Peyer's patch (tissue), 4 donors: ENCODE measurements around the gene LTBP3.

ENCODE experiments used
- POLR2A ChIP-seq, 2 donors: fragments of 450-650 bp; IDR thresholded peaks; one replicate each; pipeline ENCODE4 v1.5.1; 2017; ENCODE audit warnings: antibody characterized with exemption in 2 of 2, mild to moderate bottlenecking in 2 of 2, moderate library complexity in 2 of 2
- TF ChIP-seq, protein P1 (sequence below), 6 experiments: fragments of 450-650 bp in 4 of 6; fragments of 200-600 bp in 2 of 6; sonication (generic) in 1 of 6; IDR thresholded peaks; one replicate each; pipeline ENCODE4 v1.5.1; 2017 to 2019; ENCODE audit warnings: antibody characterized with exemption in 6 of 6, mild to moderate bottlenecking in 3 of 6, moderate library complexity in 1 of 6

DNA sequence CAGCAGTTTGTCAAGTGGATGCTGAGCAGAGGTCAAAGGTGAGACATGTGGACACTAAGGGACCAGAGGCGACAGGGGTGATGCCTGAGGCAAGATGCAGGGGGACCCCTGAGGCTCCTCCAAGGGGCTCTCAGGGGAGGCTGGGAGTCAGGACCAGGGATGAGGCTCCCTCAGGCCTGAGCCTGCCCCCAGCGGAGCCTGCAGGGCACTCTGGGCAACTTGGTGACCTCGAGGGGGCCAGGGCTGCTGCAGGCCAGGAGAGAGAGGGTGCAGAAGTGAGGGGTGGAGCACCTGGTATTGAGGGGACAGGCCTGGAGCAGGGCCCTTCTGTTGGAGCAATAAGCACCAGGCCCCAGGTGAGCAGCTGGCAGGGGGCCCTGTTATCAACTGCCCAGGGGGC, 23.8 kb upstream of the LTBP3 start:
- no peak for TF ChIP-seq POLR2A (IDR thresholded peaks at IDR 0.05)
- TF ChIP-seq, protein P1, sequence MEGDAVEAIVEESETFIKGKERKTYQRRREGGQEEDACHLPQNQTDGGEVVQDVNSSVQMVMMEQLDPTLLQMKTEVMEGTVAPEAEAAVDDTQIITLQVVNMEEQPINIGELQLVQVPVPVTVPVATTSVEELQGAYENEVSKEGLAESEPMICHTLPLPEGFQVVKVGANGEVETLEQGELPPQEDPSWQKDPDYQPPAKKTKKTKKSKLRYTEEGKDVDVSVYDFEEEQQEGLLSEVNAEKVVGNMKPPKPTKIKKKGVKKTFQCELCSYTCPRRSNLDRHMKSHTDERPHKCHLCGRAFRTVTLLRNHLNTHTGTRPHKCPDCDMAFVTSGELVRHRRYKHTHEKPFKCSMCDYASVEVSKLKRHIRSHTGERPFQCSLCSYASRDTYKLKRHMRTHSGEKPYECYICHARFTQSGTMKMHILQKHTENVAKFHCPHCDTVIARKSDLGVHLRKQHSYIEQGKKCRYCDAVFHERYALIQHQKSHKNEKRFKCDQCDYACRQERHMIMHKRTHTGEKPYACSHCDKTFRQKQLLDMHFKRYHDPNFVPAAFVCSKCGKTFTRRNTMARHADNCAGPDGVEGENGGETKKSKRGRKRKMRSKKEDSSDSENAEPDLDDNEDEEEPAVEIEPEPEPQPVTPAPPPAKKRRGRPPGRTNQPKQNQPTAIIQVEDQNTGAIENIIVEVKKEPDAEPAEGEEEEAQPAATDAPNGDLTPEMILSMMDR (IDR thresholded peaks at IDR 0.05), result no peak
